Lower leg skin (tissue), 3 donors: ENCODE results near the gene DSCAML1.

Experiments
- CTCF ChIP-seq, 3 donors: fragments of 450-650 bp; IDR thresholded peaks; one replicate each; pipeline ENCODE4 v1.5.1; 2016; ENCODE audit warnings: antibody characterized with exemption in 3 of 3, mild to moderate bottlenecking in 3 of 3, moderate library complexity in 2 of 3
- POLR2A ChIP-seq, 2 donors: fragments of 450-650 bp; IDR thresholded peaks; one replicate each; pipeline ENCODE4 v1.6.1; 2016 to 2017; ENCODE audit warnings: antibody characterized with exemption in 2 of 2, mild to moderate bottlenecking in 1 of 2, moderate library complexity in 1 of 2

- no peak for TF ChIP-seq CTCF (IDR thresholded peaks at IDR 0.05)
- no peak for TF ChIP-seq POLR2A (IDR thresholded peaks at IDR 0.05)
Measured at GRCh38 chr11:117413616-117414015, 383.4 kb downstream of the DSCAML1 start.
